Spleen (tissue), 11 donors: ENCODE measurements around the gene CPNE1. TPM values are rescaled to one million over a fixed set of nuclear protein-coding genes. Genes with fewer than 3 reads are reported as not detected.

ENCODE experiments used
- DNase-seq: peaks from one replicate; pipeline ENCODE4 v3.0.0-alpha.2; 2020
- H3K27ac ChIP-seq, 8 donors: fragments of 200-600 bp; sonication (generic) in 7 of 8; 1 replicate in 4 of 8; 2 replicates in 4 of 8; pipeline versions ENCODE4 v1.5.0 to v1.8.0; 2016 to 2021; ENCODE audit warnings: inconsistent platforms in 4 of 8, mild to moderate bottlenecking in 4 of 8, moderate library complexity in 1 of 8
- H3K27me3 ChIP-seq, 7 donors: fragments of 200-600 bp; sonication (generic) in 6 of 7; replicated peaks in 1 of 7; 1 replicate in 4 of 7; 2 replicates in 3 of 7; pipeline versions ENCODE4 v1.5.0 to v1.8.0; 2016 to 2021; ENCODE audit warnings: inconsistent platforms in 3 of 7, mild to moderate bottlenecking in 1 of 7
- H3K36me3 ChIP-seq, 6 donors: fragments of 200-600 bp; sonication (generic) in 5 of 6; 1 replicate in 4 of 6; 2 replicates in 2 of 6; pipeline versions ENCODE4 v1.5.0 to v1.8.0; 2016 to 2021; ENCODE audit warnings: inconsistent platforms in 2 of 6
- H3K4me1 ChIP-seq, 6 donors: fragments of 200-600 bp; sonication (generic) in 5 of 6; 1 replicate in 3 of 6; 2 replicates in 3 of 6; pipeline versions ENCODE4 v1.5.0 to v1.8.0; 2016 to 2021; ENCODE audit warnings: inconsistent platforms in 3 of 6
- H3K4me3 ChIP-seq, 8 donors: fragments of 200-600 bp; sonication (generic) in 7 of 8; 1 replicate in 4 of 8; 2 replicates in 4 of 8; pipeline versions ENCODE4 v1.5.0 to v1.8.0; 2016 to 2021; ENCODE audit warnings: inconsistent platforms in 4 of 8, mild to moderate bottlenecking in 4 of 8, moderate library complexity in 2 of 8
- H3K9me3 ChIP-seq, 8 donors: fragments of 200-600 bp; sonication (generic) in 7 of 8; 1 replicate in 4 of 8; 2 replicates in 4 of 8; pipeline versions ENCODE4 v1.5.0 to v1.8.0; 2016 to 2021; ENCODE audit warnings: inconsistent platforms in 4 of 8
- CTCF ChIP-seq, 11 experiments: fragments of 200-600 bp in 7 of 11; fragments of 450-650 bp in 4 of 11; sonication (generic) in 4 of 11; IDR thresholded peaks in 8 of 11; conservative IDR thresholded peaks in 3 of 11; 1 replicate in 7 of 11; 2 replicates in 4 of 11; pipeline versions ENCODE4 v1.4.0 to v1.8.0; 2016 to 2021; ENCODE audit warnings: antibody characterized with exemption in 11 of 11, inconsistent platforms in 4 of 11, mild to moderate bottlenecking in 1 of 11
- POLR2A ChIP-seq, 3 donors: fragments of 450-650 bp; IDR thresholded peaks; one replicate each; pipeline ENCODE4 v1.5.1; 2017; ENCODE audit warnings: antibody characterized with exemption in 3 of 3, mild to moderate bottlenecking in 1 of 3
- POLR2AphosphoS5 ChIP-seq, 3 donors: sonication (generic); formaldehyde crosslinking; IDR thresholded peaks; one replicate each; pipeline ENCODE4 v1.5.1; 2017; ENCODE audit warnings: antibody characterized with exemption in 3 of 3
- WGBS, 5 donors: extraction: QIAGEN DNeasy Blood & Tissue Kit in 3 of 5; methylation state at CpG; one replicate each; pipeline versions ENCODE4 v1.1.5 to v1.1.7; 2013 to 2018; 5-methylcytosine and 5-hydroxymethylcytosine counted together
- intact Hi-C: fragments of 100-400 bp; cut with DNase I; formaldehyde crosslinking; loops from one replicate; pipeline ENCODE4 v1.15.0; 2023; ENCODE audit warnings: low total_unique reads
- polyA plus RNA-seq, 3 donors: library from polyadenylated mRNA; stranded (reverse); fragments of 200-250 nt; gene quantifications; one replicate each; pipeline ENCODE4 v1.2.1, GENCODE V29; 2013
- total RNA-seq, 7 donors: library from RNA; depleted of rRNA in 3 of 7; stranded (reverse); fragments of >200 nt in 3 of 7; fragmentation: NEBNext Ultra II Directional in 4 of 7; extraction: Animal tissue kit (Norgen Biotek cat#: 25700) in 4 of 7; gene quantifications; one replicate each; pipeline versions ENCODE4 v1.1.0 to v1.2.1, GENCODE V29; 2016 to 2021
- donor health status: healthy with polysubstance abuse.
- donor health status: DM: no; HTN: no; CAD: no; lungs with moderate emphysema.
- donor health status: DM: no; HTN: no; CAD: no.
- donor health status: Bipolar disorder and iron deficiency.
- donor health status: healthy.
- donor health status: DM: no; HTN: no; CAD: no.
- donor health status: DM: yes; HTN: yes; CAD: no.

Gene CPNE1
- total and polyA plus RNA-seq, 10 donors: 93.9 to 247 (median 221) TPM

GRCh38 chr20:35617397-35618262 lies 47.1 kb downstream of the CPNE1 start:
- H3K4me3 ChIP-seq: peak overlapping the region; percentile 30 to 81 (median 50)
- peak overlapping the region; percentile 1 to 96 (median 92) for H3K27ac ChIP-seq
- TF ChIP-seq POLR2A (IDR thresholded peaks at IDR 0.05) (no peak), POLR2AphosphoS5 (IDR thresholded peaks at IDR 0.05) (peak; percentile 13 to 26 (median 19)), CTCF (IDR thresholded peaks at IDR 0.05 in 8 of 11, conservative IDR thresholded peaks at IDR 0.05 in 3 of 11) (peak in 6 of 11 experiments; percentile 12 to 47 (median 25))
- WGBS, 5 donors: 7 to 15% (median 11%) methylated on average over 22 of the region's 22 CpGs
- peak; percentile 89 for DNase-seq
- intact Hi-C loops: loop anchor here (5.0 to 10.0 kb wide), 2 partner anchors 45 to 73 kb away; partner anchors contain the start of genes CPNE1, ERGIC3 and RBM12
- H3K36me3 ChIP-seq: peaks cover 0 to 12% (median 0%) of the 10 kb centered on the region in 6 donors
- H3K27me3 ChIP-seq: peaks cover 0 to 20% (median 0%) of the 10 kb centered on the region in 7 donors
- H3K4me1 ChIP-seq: peaks cover 23 to 65% (median 47%) of the 10 kb centered on the region in 6 donors
- H3K9me3 ChIP-seq: no peaks in the 10 kb centered on the region

- 2 to 5% (median 3%) methylated on average over 50 to 57 of the region's 57 CpGs for WGBS, 5 donors
- Histone ChIP-seq H3K4me1 (peaks cover 23 to 65% (median 47%) of the 10 kb centered on the region in 6 donors), H3K36me3 (peaks cover 0 to 8% (median 0%) of the 10 kb centered on the region in 6 donors), H3K27me3 (peaks cover 0 to 20% (median 0%) of the 10 kb centered on the region in 7 donors), H3K4me3 (peak overlapping the region; percentile 30 to 81 (median 50)), H3K27ac (peak overlapping the region; percentile 1 to 96 (median 92)), H3K9me3 (no peaks in the 10 kb centered on the region)
- peak; percentile 96 for DNase-seq
- TF ChIP-seq POLR2A (IDR thresholded peaks at IDR 0.05) (peak in 1 of 3 donors; percentile 28), CTCF (IDR thresholded peaks at IDR 0.05 in 8 of 11, conservative IDR thresholded peaks at IDR 0.05 in 3 of 11) (peak in 2 of 11 experiments; percentile 9 to 12), POLR2AphosphoS5 (IDR thresholded peaks at IDR 0.05) (peak; percentile 72 to 78 (median 73))
- intact Hi-C loops: loop anchor here (5.0 to 10.0 kb wide), 2 partner anchors 46 to 72 kb away; partner anchors contain the start of genes CPNE1, ERGIC3 and RBM12
Measured at GRCh38 chr20:35616465-35617396, 48.0 kb downstream of the CPNE1 start.

DNA sequence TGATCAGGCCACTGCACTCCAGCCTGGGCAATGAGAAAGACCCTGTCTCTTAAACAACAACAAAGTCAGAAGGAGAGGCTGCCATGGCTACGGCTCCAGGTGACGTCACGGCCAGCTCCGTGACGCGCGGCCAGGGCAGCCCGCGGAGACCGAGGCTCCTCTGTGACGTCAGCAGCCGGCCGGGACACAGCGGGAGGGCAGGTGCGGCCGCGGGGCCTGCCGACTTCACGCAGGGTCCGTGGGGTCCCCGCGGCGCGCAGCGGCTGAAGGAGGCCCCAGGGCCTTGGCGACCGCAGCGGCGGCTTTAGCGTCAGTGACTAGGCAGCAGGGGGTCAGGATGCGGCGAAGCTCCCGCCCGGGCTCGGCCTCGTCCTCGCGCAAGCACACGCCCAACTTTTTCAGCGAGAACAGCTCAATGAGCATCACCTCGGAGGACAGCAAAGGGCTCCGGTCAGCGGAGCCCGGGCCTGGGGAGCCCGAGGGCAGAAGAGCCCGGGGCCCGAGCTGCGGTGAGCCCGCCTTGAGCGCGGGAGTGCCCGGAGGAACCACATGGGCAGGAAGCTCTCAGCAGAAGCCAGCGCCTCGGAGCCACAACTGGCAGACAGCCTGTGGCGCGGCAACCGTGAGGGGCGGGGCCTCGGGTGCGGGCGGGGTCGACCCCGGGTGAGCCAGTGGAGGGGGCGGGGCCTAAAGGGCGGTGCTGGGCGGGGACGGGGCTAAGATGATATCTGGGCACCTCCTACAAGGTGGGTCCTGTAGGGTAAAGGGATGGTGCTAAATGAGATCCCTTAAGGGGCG lies 48.8 kb downstream of the CPNE1 start, which contains the start of gene SPAG4:
Gene SPAG4, plus strand, starts transcription at position 163 of the 798 bp plus-strand sequence. Its CDS starts 175 bp downstream, at position 338.
- Histone ChIP-seq H3K27me3 (peaks cover 0 to 20% (median 0%) of the 10 kb centered on the region in 7 donors), H3K4me3 (peak within 1 kb of the TSS; percentile 45 to 81 (median 58)), H3K36me3 (peaks cover 0 to under 1% (median 0%) of the 10 kb centered on the region in 6 donors), H3K9me3 (no peaks in the 10 kb centered on the region), H3K27ac (peak within 1 kb of the TSS; percentile 89 to 96 (median 92)), H3K4me1 (peaks cover 23 to 58% (median 47%) of the 10 kb centered on the region in 6 donors)
- TF ChIP-seq POLR2AphosphoS5 (IDR thresholded peaks at IDR 0.05) (peak; percentile 91 to 93 (median 91)), CTCF (IDR thresholded peaks at IDR 0.05 in 8 of 11, conservative IDR thresholded peaks at IDR 0.05 in 3 of 11) (peak in 1 of 11 experiments; percentile 37), POLR2A (IDR thresholded peaks at IDR 0.05) (peak in 2 of 3 donors; percentile 30 to 74)
- WGBS, 5 donors: 0 to 1% (median 0%) methylated on average over 30 to 68 of the region's 68 CpGs
- peak; percentile 100 for DNase-seq
- intact Hi-C loops: loop anchor here (5.0 to 10.0 kb wide), 2 partner anchors 46 to 71 kb away; partner anchors contain the start of genes CPNE1, ERGIC3 and RBM12
